ENCODE data around the gene PTPRA. TPM values are rescaled to one million over a fixed set of nuclear protein-coding genes. Genes with fewer than 3 reads are reported as not detected.
"Not testable (repeated sequence)": the region's sequence is repeated elsewhere in the genome, so short reads cannot be mapped to it uniquely, and the experiment has no call there.

PTPRA gene
- polyA plus RNA-seq, 2 donors = 11.5 to 21.7 TPM

DNA sequence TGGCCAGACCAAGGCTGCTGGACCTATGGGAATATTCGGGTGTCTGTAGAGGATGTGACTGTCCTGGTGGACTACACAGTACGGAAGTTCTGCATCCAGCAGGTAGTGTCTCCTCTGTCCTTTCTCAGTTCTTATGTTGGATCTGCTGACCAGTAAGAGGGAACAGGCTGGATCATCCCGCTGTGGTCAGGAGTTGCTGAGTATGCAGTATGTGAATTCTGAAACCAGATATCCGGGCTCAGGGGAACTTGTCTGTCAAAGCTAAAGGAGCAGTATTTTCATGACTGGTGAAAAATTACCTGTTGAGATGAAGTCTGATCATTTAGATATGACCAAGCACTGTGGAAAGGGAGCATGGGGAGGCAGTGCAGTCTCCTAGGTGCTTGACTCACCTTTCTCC is 148.0 kb downstream of the PTPRA start:
- no peaks in the 10 kb centered on the region for H3K4me1 ChIP-seq (ENCODE audit: control insufficient read depth in 2 of 2, insufficient read depth in 2 of 2, low read length in 1 of 2)
- no peaks in the 10 kb centered on the region for H3K9me3 ChIP-seq (ENCODE audit: control insufficient read depth in 2 of 2, insufficient read depth in 1 of 2, low read depth in 1 of 2, low read length in 1 of 2)
- H3K27ac ChIP-seq (ENCODE audit: low read depth in 2 of 2, low read length in 1 of 2) = no peak overlapping the region
- H3K4me3 ChIP-seq (ENCODE audit: low read depth in 1 of 2, low read length in 2 of 2) = no peak overlapping the region
- WGBS, 2 donors = 90 to 91% methylated on average over 4 of the region's 4 CpGs
- H3K27me3 ChIP-seq (ENCODE audit: control insufficient read depth in 1 of 2, insufficient read depth in 2 of 2, low read length in 2 of 2) = no peaks in the 10 kb centered on the region
- H3K36me3 ChIP-seq (ENCODE audit: control insufficient read depth in 2 of 2, insufficient read depth in 2 of 2, low read length in 1 of 2) = peaks cover 24 to 30% of the 10 kb centered on the region in 2 donors

DNA sequence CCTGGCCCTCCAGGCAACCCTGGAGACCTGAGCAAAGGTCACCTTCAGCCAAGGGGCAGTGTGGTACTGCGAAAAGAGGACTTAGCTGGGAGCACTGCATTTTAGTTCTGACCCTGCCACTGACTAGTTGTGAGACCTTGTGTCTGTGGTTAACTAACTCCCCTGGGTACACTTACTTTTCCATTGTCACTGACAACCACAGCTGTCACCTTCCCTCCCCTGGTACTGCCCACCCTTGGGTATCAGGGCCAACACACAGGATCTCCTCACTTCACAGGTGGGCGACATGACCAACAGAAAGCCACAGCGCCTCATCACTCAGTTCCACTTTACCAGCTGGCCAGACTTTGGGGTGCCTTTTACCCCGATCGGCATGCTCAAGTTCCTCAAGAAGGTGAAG is 148.5 kb downstream of the PTPRA start:
- Histone ChIP-seq H3K4me1 (ENCODE audit: control insufficient read depth in 2 of 2, insufficient read depth in 2 of 2, low read length in 1 of 2) (no peaks in the 10 kb centered on the region), H3K27ac (ENCODE audit: low read depth in 2 of 2, low read length in 1 of 2) (no peak overlapping the region), H3K27me3 (ENCODE audit: control insufficient read depth in 1 of 2, insufficient read depth in 2 of 2, low read length in 2 of 2) (no peaks in the 10 kb centered on the region), H3K4me3 (ENCODE audit: low read depth in 1 of 2, low read length in 2 of 2) (no peak overlapping the region), H3K9me3 (ENCODE audit: control insufficient read depth in 2 of 2, insufficient read depth in 1 of 2, low read depth in 1 of 2, low read length in 1 of 2) (no peaks in the 10 kb centered on the region), H3K36me3 (ENCODE audit: control insufficient read depth in 2 of 2, insufficient read depth in 2 of 2, low read length in 1 of 2) (peaks cover 29 to 35% of the 10 kb centered on the region in 2 donors)
- WGBS, 2 donors = 96 to 97% methylated on average over 5 of the region's 5 CpGs

DNA sequence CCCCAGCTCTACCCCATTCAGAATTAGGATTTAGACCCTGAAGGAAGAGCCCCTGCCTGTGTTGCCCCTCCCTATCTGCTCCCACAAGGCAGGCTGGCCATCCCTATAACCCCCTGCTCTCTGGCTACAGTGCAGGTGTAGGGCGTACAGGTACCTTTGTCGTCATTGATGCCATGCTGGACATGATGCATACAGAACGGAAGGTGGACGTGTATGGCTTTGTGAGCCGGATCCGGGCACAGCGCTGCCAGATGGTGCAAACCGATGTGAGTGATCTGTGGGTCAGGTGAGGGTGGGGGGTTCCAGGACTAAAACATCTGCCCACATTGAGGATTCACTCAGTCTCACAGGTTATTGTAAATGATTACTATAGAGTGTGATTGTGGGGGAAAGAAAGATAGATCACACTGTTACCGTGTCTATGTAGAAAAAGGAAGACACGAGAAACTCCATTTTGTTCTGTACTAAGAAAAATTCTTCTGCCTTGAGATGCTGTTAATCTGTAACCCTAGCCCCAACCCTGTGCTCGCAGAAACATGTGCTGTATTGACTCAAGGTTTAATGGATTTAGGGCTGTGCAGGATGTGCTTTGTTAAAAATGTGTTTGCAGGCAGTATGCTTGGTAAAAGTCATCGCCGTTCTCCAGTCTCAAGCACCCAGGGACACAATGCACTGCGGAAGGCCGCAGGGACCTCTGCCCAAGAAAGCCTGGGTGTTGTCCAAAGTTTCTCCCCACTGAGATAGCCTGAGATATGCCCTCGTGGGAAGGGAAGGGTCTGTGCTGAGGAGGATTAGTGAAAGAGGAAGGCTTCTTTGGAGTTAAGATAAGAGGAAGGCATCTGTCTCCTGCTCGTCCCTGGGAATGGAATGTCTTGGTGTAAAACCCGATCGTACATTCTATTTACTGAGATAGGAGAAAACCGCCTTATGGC is 149.5 kb downstream of the PTPRA start:
- peaks cover 39 to 45% of the 10 kb centered on the region in 2 donors for H3K36me3 ChIP-seq (ENCODE audit: control insufficient read depth in 2 of 2, insufficient read depth in 2 of 2, low read length in 1 of 2)
- H3K4me3 ChIP-seq (ENCODE audit: low read depth in 1 of 2, low read length in 2 of 2); H3K27ac ChIP-seq (ENCODE audit: low read depth in 2 of 2, low read length in 1 of 2); H3K4me1 ChIP-seq (ENCODE audit: control insufficient read depth in 2 of 2, insufficient read depth in 2 of 2, low read length in 1 of 2); H3K9me3 ChIP-seq (ENCODE audit: control insufficient read depth in 2 of 2, insufficient read depth in 1 of 2, low read depth in 1 of 2, low read length in 1 of 2); H3K27me3 ChIP-seq (ENCODE audit: control insufficient read depth in 1 of 2, insufficient read depth in 2 of 2, low read length in 2 of 2): not testable (repeated sequence)
- WGBS, 2 donors = 65 to 74% methylated on average over 20 of the region's 20 CpGs

- 82% methylated on average over 2 of the region's 2 CpGs for WGBS, 2 donors
- Histone ChIP-seq H3K27me3 (ENCODE audit: control insufficient read depth in 1 of 2, insufficient read depth in 2 of 2, low read length in 2 of 2) (no peaks in the 10 kb centered on the region), H3K9me3 (ENCODE audit: control insufficient read depth in 2 of 2, insufficient read depth in 1 of 2, low read depth in 1 of 2, low read length in 1 of 2) (no peaks in the 10 kb centered on the region), H3K27ac (ENCODE audit: low read depth in 2 of 2, low read length in 1 of 2) (no peak overlapping the region), H3K36me3 (ENCODE audit: control insufficient read depth in 2 of 2, insufficient read depth in 2 of 2, low read length in 1 of 2) (peaks cover 32 to 42% of the 10 kb centered on the region in 2 donors), H3K4me1 (ENCODE audit: control insufficient read depth in 2 of 2, insufficient read depth in 2 of 2, low read length in 1 of 2) (no peaks in the 10 kb centered on the region), H3K4me3 (ENCODE audit: low read depth in 1 of 2, low read length in 2 of 2) (no peak overlapping the region)
Observed at GRCh38 chr20:3027987-3028386, 154.7 kb downstream of the PTPRA start.

GRCh38 chr20:3031524-3032147 is 158.4 kb downstream of the PTPRA start:
- H3K27me3 ChIP-seq (ENCODE audit: control insufficient read depth in 1 of 2, insufficient read depth in 2 of 2, low read length in 2 of 2) = no peaks in the 10 kb centered on the region
- 90 to 93% methylated on average over 3 of the region's 3 CpGs for WGBS, 2 donors
- no peak overlapping the region for H3K4me3 ChIP-seq (ENCODE audit: low read depth in 1 of 2, low read length in 2 of 2)
- no peak overlapping the region for H3K27ac ChIP-seq (ENCODE audit: low read depth in 2 of 2, low read length in 1 of 2)
- no peaks in the 10 kb centered on the region for H3K4me1 ChIP-seq (ENCODE audit: control insufficient read depth in 2 of 2, insufficient read depth in 2 of 2, low read length in 1 of 2)
- H3K9me3 ChIP-seq (ENCODE audit: control insufficient read depth in 2 of 2, insufficient read depth in 1 of 2, low read depth in 1 of 2, low read length in 1 of 2) = no peaks in the 10 kb centered on the region
- H3K36me3 ChIP-seq (ENCODE audit: control insufficient read depth in 2 of 2, insufficient read depth in 2 of 2, low read length in 1 of 2) = peaks cover 34 to 45% of the 10 kb centered on the region in 2 donors

- no peaks in the 10 kb centered on the region for H3K27me3 ChIP-seq (ENCODE audit: control insufficient read depth in 1 of 2, insufficient read depth in 2 of 2, low read length in 2 of 2)
- H3K4me1 ChIP-seq (ENCODE audit: control insufficient read depth in 2 of 2, insufficient read depth in 2 of 2, low read length in 1 of 2) = no peaks in the 10 kb centered on the region
- WGBS, 2 donors = 85 to 89% methylated on average over 8 of the region's 8 CpGs
- no peaks in the 10 kb centered on the region for H3K9me3 ChIP-seq (ENCODE audit: control insufficient read depth in 2 of 2, insufficient read depth in 1 of 2, low read depth in 1 of 2, low read length in 1 of 2)
- peaks cover 33 to 45% of the 10 kb centered on the region in 2 donors for H3K36me3 ChIP-seq (ENCODE audit: control insufficient read depth in 2 of 2, insufficient read depth in 2 of 2, low read length in 1 of 2)
- H3K27ac ChIP-seq (ENCODE audit: low read depth in 2 of 2, low read length in 1 of 2) = no peak overlapping the region
- no peak overlapping the region for H3K4me3 ChIP-seq (ENCODE audit: low read depth in 1 of 2, low read length in 2 of 2)
Observed at GRCh38 chr20:3032624-3033023, 159.3 kb downstream of the PTPRA start.

DNA sequence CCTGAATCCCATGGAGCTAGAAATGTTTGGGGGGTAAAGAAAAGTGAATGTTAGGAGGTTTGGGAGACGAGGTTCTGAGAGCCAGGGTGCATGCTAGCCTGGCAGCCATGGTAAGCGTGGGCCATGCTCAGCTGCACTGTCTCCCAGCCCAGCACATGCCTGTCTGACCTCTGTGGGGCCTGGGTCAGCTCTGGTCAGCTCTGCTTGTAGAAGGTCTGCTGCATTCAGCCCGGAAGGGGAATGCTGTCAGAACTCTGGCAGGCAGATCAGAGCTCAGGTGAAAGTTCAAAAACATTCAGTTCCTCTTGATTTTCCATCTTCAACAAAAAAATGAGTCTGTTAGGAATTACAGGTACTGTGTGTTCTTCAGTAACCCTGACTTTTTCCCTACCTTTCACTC is 164.4 kb downstream of the PTPRA start:
- no peak overlapping the region for H3K27ac ChIP-seq (ENCODE audit: low read depth in 2 of 2, low read length in 1 of 2)
- no peak overlapping the region for H3K4me3 ChIP-seq (ENCODE audit: low read depth in 1 of 2, low read length in 2 of 2)
- no peaks in the 10 kb centered on the region for H3K27me3 ChIP-seq (ENCODE audit: control insufficient read depth in 1 of 2, insufficient read depth in 2 of 2, low read length in 2 of 2)
- H3K36me3 ChIP-seq (ENCODE audit: control insufficient read depth in 2 of 2, insufficient read depth in 2 of 2, low read length in 1 of 2) = peaks cover 24 to 41% of the 10 kb centered on the region in 2 donors
- H3K4me1 ChIP-seq (ENCODE audit: control insufficient read depth in 2 of 2, insufficient read depth in 2 of 2, low read length in 1 of 2) = no peaks in the 10 kb centered on the region
- 78 to 88% methylated on average over 3 of the region's 3 CpGs for WGBS, 2 donors
- no peaks in the 10 kb centered on the region for H3K9me3 ChIP-seq (ENCODE audit: control insufficient read depth in 2 of 2, insufficient read depth in 1 of 2, low read depth in 1 of 2, low read length in 1 of 2)

DNA sequence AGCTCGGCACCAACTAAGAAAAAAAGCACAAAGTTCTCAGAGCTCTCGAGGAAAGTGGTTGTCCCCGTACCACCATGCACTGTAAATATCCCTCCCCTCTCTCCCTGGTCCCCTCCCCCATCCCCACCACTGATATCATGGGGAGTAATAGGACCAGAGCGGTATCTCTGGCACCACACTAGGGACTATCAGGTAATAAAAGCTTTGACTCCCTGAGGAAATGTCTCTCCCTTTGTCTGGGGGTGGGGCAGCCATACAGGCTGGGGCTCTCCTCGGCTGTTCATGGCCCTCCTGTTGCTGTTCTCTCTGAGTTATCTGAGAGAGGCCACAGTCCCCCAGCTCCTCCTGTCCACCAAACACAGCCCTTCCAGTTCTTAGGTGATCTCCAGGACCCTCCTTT is 165.2 kb downstream of the PTPRA start:
- H3K36me3 ChIP-seq (ENCODE audit: control insufficient read depth in 2 of 2, insufficient read depth in 2 of 2, low read length in 1 of 2) = peaks cover 24 to 34% of the 10 kb centered on the region in 2 donors
- 85 to 89% methylated on average over 5 of the region's 5 CpGs for WGBS, 2 donors

DNA sequence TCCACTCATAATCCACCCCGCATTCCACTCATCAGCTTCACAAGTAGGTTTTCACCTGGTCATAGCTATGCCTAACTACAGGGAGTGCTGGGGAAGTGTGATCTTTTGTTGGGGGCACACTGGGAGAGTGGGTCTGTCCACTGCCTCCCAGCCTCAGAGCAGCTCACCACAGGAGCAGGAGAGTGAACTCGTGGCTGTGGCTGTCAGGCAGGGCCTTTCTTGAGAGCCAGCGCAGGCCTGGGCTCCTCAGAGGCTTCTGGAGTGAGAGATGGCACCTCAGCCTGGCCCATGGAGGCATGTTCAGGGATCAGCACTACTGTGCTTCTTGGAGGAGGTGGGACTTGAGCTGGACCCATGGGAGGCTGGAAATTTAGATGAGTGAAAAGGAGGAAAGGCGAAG is 166.1 kb downstream of the PTPRA start:
- H3K9me3 ChIP-seq (ENCODE audit: control insufficient read depth in 2 of 2, insufficient read depth in 1 of 2, low read depth in 1 of 2, low read length in 1 of 2) = no peaks in the 10 kb centered on the region
- peaks cover 24 to 34% of the 10 kb centered on the region in 2 donors for H3K36me3 ChIP-seq (ENCODE audit: control insufficient read depth in 2 of 2, insufficient read depth in 2 of 2, low read length in 1 of 2)
- H3K27me3 ChIP-seq (ENCODE audit: control insufficient read depth in 1 of 2, insufficient read depth in 2 of 2, low read length in 2 of 2) = no peaks in the 10 kb centered on the region
- no peak overlapping the region for H3K27ac ChIP-seq (ENCODE audit: low read depth in 2 of 2, low read length in 1 of 2)
- H3K4me3 ChIP-seq (ENCODE audit: low read depth in 1 of 2, low read length in 2 of 2) = no peak overlapping the region
- no peaks in the 10 kb centered on the region for H3K4me1 ChIP-seq (ENCODE audit: control insufficient read depth in 2 of 2, insufficient read depth in 2 of 2, low read length in 1 of 2)
- WGBS, 2 donors = 77 to 88% methylated on average over 4 of the region's 4 CpGs

More for the DNA sequence above, 165.2 kb downstream of the PTPRA start:
- no peaks in the 10 kb centered on the region for H3K27me3 ChIP-seq (ENCODE audit: control insufficient read depth in 1 of 2, insufficient read depth in 2 of 2, low read length in 2 of 2)
- no peak overlapping the region for H3K27ac ChIP-seq (ENCODE audit: low read depth in 2 of 2, low read length in 1 of 2)
- no peaks in the 10 kb centered on the region for H3K4me1 ChIP-seq (ENCODE audit: control insufficient read depth in 2 of 2, insufficient read depth in 2 of 2, low read length in 1 of 2)
- no peak overlapping the region for H3K4me3 ChIP-seq (ENCODE audit: low read depth in 1 of 2, low read length in 2 of 2)
- H3K9me3 ChIP-seq (ENCODE audit: control insufficient read depth in 2 of 2, insufficient read depth in 1 of 2, low read depth in 1 of 2, low read length in 1 of 2) = no peaks in the 10 kb centered on the region

Measured in esophagus (tissue), 2 donors.